SU-DHL-6 (cell line): Measurements from ENCODE around the gene PSORS1C1.

ENCODE experiments used
- EZH2phosphoT487 ChIP-seq: fragments of 200-600 bp; sonication (generic), shearing (Covaris generic); conservative IDR thresholded peaks from 2 replicates; pipeline ENCODE4 v1.6.1; 2018; ENCODE audit warnings: mild to moderate bottlenecking, antibody characterized with exemption, low read length, moderate library complexity, mixed read lengths
- TF ChIP-seq, protein P1 (sequence below): fragments of 200-600 bp; sonication (generic); IDR thresholded peaks from one replicate; pipeline ENCODE4 v1.5.1; 2017; ENCODE audit warnings: antibody characterized with exemption, mild to moderate bottlenecking, low read length, moderate library complexity; ENCODE audit not compliant: insufficient read depth, poor library complexity, severe bottlenecking

DNA sequence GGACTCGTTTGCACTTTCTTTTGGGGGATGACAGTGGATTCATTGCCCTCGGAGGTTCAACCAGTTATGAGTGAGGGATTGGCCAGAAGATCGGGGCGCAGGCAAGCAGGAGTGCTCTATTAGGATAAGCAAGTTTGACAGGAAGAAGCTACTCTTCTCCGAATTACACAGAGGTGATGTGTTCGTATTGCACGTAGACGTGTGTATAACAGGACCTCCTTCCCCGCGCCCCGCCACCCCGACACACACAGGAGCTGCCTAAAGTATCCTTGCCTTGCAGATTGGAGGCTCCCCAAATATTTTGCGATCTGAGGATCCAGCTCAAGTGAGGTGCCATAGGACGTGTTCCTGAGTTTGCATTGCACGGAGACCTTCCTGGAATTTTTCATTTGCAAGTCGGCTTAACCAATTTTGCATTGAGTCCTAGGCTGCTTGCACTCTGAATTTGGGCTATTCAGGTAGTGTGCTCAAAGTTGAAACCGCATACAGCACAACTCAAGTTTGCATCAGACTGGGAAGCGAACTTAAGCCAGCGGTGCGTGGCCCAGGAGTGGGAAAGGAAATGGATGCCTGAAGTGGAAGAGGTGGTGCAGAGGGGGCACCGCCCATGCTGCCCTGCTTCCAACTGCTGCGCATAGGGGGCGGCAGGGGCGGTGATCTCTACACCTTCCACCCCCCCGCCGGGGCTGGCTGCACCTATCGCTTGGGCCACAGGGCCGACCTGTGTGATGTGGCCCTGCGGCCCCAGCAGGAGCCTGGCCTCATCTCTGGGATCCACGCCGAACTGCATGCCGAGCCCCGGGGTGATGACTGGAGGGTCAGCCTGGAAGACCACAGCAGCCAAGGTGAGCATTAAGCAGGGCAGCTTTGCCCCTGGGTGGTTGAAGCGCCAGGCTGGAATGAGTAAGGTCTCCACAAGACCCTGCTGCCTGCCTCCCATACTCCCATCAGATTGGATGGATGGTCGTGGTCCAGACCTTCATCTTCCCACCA is 44.6 kb downstream of the PSORS1C1 start:
- TF ChIP-seq, protein P1, sequence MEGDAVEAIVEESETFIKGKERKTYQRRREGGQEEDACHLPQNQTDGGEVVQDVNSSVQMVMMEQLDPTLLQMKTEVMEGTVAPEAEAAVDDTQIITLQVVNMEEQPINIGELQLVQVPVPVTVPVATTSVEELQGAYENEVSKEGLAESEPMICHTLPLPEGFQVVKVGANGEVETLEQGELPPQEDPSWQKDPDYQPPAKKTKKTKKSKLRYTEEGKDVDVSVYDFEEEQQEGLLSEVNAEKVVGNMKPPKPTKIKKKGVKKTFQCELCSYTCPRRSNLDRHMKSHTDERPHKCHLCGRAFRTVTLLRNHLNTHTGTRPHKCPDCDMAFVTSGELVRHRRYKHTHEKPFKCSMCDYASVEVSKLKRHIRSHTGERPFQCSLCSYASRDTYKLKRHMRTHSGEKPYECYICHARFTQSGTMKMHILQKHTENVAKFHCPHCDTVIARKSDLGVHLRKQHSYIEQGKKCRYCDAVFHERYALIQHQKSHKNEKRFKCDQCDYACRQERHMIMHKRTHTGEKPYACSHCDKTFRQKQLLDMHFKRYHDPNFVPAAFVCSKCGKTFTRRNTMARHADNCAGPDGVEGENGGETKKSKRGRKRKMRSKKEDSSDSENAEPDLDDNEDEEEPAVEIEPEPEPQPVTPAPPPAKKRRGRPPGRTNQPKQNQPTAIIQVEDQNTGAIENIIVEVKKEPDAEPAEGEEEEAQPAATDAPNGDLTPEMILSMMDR: peak; percentile 28
- no peak for TF ChIP-seq EZH2phosphoT487
